Lower leg skin (tissue), 4 donors: ENCODE results near the gene ARHGAP21. TPM values are rescaled to one million over a fixed set of nuclear protein-coding genes. Genes with fewer than 3 reads are reported as not detected.

Source experiments
- DNase-seq, 2 donors: peaks; one replicate each; pipeline ENCODE4 v3.0.0-alpha.2; 2019; ENCODE audit warnings: low spot score in 2 of 2
- H3K4me3 ChIP-seq: fragments of 200-600 bp; sonication (generic); 2 replicates; pipeline ENCODE4 v1.5.1; 2017; ENCODE audit warnings: mild to moderate bottlenecking, low read depth; ENCODE audit not compliant: poor library complexity, severe bottlenecking
- POLR2A ChIP-seq, 2 donors: fragments of 450-650 bp; IDR thresholded peaks; one replicate each; pipeline ENCODE4 v1.6.1; 2016 to 2017; ENCODE audit warnings: antibody characterized with exemption in 2 of 2, mild to moderate bottlenecking in 1 of 2, moderate library complexity in 1 of 2
- WGBS, 2 donors: methylation state at CpG; one replicate each; pipeline ENCODE4 v1.1.5; 2018; 5-methylcytosine and 5-hydroxymethylcytosine counted together
- intact Hi-C: fragments of 100-400 bp; cut with DNase I; formaldehyde crosslinking; loops from one replicate; pipeline ENCODE4 v1.15.0; 2023; ENCODE audit warnings: low total_unique reads
- total RNA-seq, 4 donors: library from RNA; depleted of rRNA; stranded (reverse); fragments of >200 nt; gene quantifications; one replicate each; pipeline ENCODE4 v1.1.0, GENCODE V29; 2016
- TF ChIP-seq, protein P1 (sequence below), 3 donors: fragments of 450-650 bp; IDR thresholded peaks; one replicate each; pipeline ENCODE4 v1.5.1; 2016; ENCODE audit warnings: antibody characterized with exemption in 3 of 3, mild to moderate bottlenecking in 3 of 3, moderate library complexity in 2 of 3

ARHGAP21 gene
- total RNA-seq, 4 donors from 2014 or later, result 26.5 to 43.6 (median 31.6) TPM

- TF ChIP-seq, protein P1, sequence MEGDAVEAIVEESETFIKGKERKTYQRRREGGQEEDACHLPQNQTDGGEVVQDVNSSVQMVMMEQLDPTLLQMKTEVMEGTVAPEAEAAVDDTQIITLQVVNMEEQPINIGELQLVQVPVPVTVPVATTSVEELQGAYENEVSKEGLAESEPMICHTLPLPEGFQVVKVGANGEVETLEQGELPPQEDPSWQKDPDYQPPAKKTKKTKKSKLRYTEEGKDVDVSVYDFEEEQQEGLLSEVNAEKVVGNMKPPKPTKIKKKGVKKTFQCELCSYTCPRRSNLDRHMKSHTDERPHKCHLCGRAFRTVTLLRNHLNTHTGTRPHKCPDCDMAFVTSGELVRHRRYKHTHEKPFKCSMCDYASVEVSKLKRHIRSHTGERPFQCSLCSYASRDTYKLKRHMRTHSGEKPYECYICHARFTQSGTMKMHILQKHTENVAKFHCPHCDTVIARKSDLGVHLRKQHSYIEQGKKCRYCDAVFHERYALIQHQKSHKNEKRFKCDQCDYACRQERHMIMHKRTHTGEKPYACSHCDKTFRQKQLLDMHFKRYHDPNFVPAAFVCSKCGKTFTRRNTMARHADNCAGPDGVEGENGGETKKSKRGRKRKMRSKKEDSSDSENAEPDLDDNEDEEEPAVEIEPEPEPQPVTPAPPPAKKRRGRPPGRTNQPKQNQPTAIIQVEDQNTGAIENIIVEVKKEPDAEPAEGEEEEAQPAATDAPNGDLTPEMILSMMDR (IDR thresholded peaks at IDR 0.05), result no peak
- TF ChIP-seq POLR2A (IDR thresholded peaks at IDR 0.05), result no peak
- no peak for DNase-seq
- no peak overlapping the region for H3K4me3 ChIP-seq
- WGBS, 2 donors, result 62 to 71% methylated on average over 4 of the region's 4 CpGs
- intact Hi-C loops, result no loop called here
Observed at GRCh38 chr10:24685958-24686540, 37.6 kb downstream of the ARHGAP21 start.

DNA sequence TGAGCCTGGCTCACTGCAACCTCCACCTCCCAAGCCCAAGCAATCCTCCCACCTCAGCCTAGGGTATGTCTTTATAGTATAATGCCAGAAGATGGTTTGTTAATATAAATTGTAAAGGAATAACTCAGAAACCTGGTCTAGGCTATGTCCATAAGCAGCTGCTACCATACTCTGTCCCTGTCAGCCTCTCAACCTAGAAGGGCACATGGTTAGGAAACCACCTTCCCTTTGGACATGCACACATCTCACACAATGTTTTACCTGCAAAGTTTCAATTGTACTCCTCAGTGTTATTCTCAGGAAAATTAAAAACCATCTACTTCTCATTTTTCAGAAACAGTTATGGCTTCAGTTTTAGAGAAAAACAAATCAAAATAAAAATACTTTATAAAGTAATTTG, 40.1 kb downstream of the ARHGAP21 start:
- no peak for TF ChIP-seq POLR2A (IDR thresholded peaks at IDR 0.05)
- TF ChIP-seq, protein P1 (IDR thresholded peaks at IDR 0.05), result no peak
- no peak overlapping the region for H3K4me3 ChIP-seq
- intact Hi-C loops, result no loop called here
- no peak for DNase-seq

DNA sequence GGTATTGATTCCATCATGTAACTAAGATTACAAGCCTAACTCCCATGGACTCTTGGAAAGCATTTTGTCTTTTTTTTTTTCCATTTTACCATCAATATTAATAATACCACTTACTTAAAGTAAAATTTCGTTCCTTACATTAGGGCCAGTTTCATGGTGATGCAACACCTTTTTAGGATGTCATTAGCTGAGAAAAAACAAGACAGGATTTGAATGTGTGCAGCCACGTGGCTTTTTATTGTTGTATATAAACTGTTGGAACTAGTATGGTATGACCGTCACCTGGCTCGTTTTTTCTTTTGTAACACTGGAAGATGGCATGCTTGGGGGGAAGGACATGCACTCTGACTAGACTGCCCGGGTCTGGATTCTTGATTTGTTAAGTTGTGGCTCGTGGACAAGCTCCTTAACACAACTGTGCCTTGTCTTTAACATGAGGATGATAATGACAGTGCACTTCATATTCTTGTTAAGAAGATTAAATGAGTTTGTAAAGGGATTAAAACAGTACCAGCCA, 42.1 kb downstream of the ARHGAP21 start:
- intact Hi-C loops, result no loop called here
- H3K4me3 ChIP-seq, result no peak overlapping the region
- no peak for DNase-seq
- TF ChIP-seq, protein P1 (IDR thresholded peaks at IDR 0.05), result no peak
- no peak for TF ChIP-seq POLR2A (IDR thresholded peaks at IDR 0.05)
- 61 to 69% methylated on average over 6 of the region's 6 CpGs for WGBS, 2 donors

- intact Hi-C loops, result no loop called here
- TF ChIP-seq, protein P1 (IDR thresholded peaks at IDR 0.05), result no peak
- TF ChIP-seq POLR2A (IDR thresholded peaks at IDR 0.05), result no peak
- 68 to 69% methylated on average over 3 of the region's 3 CpGs for WGBS, 2 donors
- no peak for DNase-seq
- no peak overlapping the region for H3K4me3 ChIP-seq
Observed at GRCh38 chr10:24680647-24681524, 42.8 kb downstream of the ARHGAP21 start.

DNA sequence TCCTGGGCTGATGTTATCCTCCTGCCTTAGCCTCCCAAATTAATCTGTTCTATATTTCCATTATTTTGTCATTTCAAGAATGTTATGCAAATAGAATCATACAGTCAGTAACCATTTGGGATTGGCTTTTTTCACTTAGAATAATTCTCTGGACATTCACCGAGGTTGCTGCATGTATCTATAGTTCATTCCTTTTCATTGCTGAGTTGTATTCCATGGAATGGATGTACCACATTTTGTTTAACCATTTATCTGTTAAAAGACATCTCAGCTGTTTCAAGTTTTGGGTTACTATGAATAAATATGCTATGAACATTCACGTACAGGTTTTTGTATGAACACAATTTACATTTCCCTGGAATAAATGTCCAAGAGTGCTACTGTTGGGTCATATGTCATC, 44.9 kb downstream of the ARHGAP21 start:
- no peak for DNase-seq
- 96 to 99% methylated on average over 2 of the region's 2 CpGs for WGBS, 2 donors
- TF ChIP-seq POLR2A (IDR thresholded peaks at IDR 0.05), result no peak
- TF ChIP-seq, protein P1 (IDR thresholded peaks at IDR 0.05), result no peak

More for the DNA sequence above, 44.9 kb downstream of the ARHGAP21 start:
- no peak overlapping the region for H3K4me3 ChIP-seq
- intact Hi-C loops, result no loop called here
